MM.1S (cell line): ENCODE measurements around the gene CS.
A peak's percentile ranks its signal among the peaks of the same experiment; 100 is the strongest.

Experiments used
- DNase-seq: peaks from one replicate; pipeline ENCODE4 v3.0.0-alpha.2; 2015
- H2AFZ ChIP-seq: fragments of 300-600 bp; sonication (generic); 2 replicates; pipeline ENCODE4 v1.6.0; 2016; ENCODE audit warnings: antibody characterized with exemption, low read length
- H3F3A ChIP-seq: fragments of 300-600 bp; sonication (generic); 2 replicates; pipeline ENCODE4 v1.6.1; 2016; ENCODE audit warnings: mild to moderate bottlenecking, antibody characterized with exemption, low read length, moderate library complexity, mixed read lengths; ENCODE audit not compliant: insufficient read depth
- H3K27ac ChIP-seq: fragments of 300-600 bp; sonication (generic); 2 replicates; pipeline ENCODE4 v1.5.1; 2016; ENCODE audit warnings: mild to moderate bottlenecking, low read length
- H3K27me3 ChIP-seq: fragments of 300-600 bp; sonication (generic); replicated peaks from 2 replicates; pipeline ENCODE4 v1.6.0; 2016; ENCODE audit warnings: low read length; ENCODE audit not compliant: insufficient read depth
- H3K36me3 ChIP-seq: fragments of 300-600 bp; sonication (generic); replicated peaks from 2 replicates; pipeline ENCODE4 v1.6.1; 2016; ENCODE audit warnings: mild to moderate bottlenecking, low read length, mixed read lengths; ENCODE audit not compliant: insufficient read depth
- H3K4me1 ChIP-seq: fragments of 300-600 bp; sonication (generic); 2 replicates; pipeline ENCODE4 v1.6.1; 2016; ENCODE audit warnings: low read length, mixed read lengths
- H3K4me2 ChIP-seq: fragments of 300-600 bp; sonication (generic); 2 replicates; pipeline ENCODE4 v1.6.0; 2016; ENCODE audit warnings: low read depth, low read length
- H3K4me3 ChIP-seq: fragments of 300-600 bp; sonication (generic); 2 replicates; pipeline ENCODE4 v1.5.1; 2016; ENCODE audit warnings: low read length, mixed read lengths
- H3K79me2 ChIP-seq: fragments of 300-600 bp; sonication (generic); 2 replicates; pipeline ENCODE4 v1.6.1; 2016; ENCODE audit warnings: mixed run types, low read length, mixed read lengths
- H3K9ac ChIP-seq: fragments of 300-600 bp; sonication (generic); 2 replicates; pipeline ENCODE4 v1.6.1; 2016; ENCODE audit warnings: low read length, mixed read lengths
- H3K9me2 ChIP-seq: fragments of 300-600 bp; sonication (generic); replicated peaks from 2 replicates; pipeline ENCODE4 v1.6.1; 2016; ENCODE audit warnings: mild to moderate bottlenecking, low read length, mixed read lengths; ENCODE audit not compliant: insufficient read depth
- H3K9me3 ChIP-seq: fragments of 300-600 bp; sonication (generic); replicated peaks from 2 replicates; pipeline ENCODE4 v1.6.1; 2016; ENCODE audit warnings: mild to moderate bottlenecking, low read length, mixed read lengths; ENCODE audit not compliant: insufficient read depth
- H4K20me1 ChIP-seq: fragments of 300-600 bp; sonication (generic); 2 replicates; pipeline ENCODE4 v1.6.1; 2016; ENCODE audit warnings: mild to moderate bottlenecking, low read length, moderate library complexity, mixed read lengths; ENCODE audit not compliant: insufficient read depth
- EZH2 ChIP-seq: fragments of 300-600 bp; sonication (generic); optimal IDR thresholded peaks from 2 replicates; pipeline ENCODE3; 2017; ENCODE audit warnings: low read depth, mild to moderate bottlenecking, antibody characterized with exemption, low read length, mixed read lengths
- EZH2phosphoT487 ChIP-seq: fragments of 300-600 bp; sonication (generic); IDR thresholded peaks from 2 replicates; pipeline ENCODE4 v1.6.1; 2018; ENCODE audit warnings: antibody characterized with exemption, low read length
- TF ChIP-seq, protein P1 (sequence below): fragments of 300-600 bp; sonication (generic); IDR thresholded peaks from 2 replicates; pipeline ENCODE4 v1.5.1; 2016; ENCODE audit warnings: antibody characterized with exemption, low read length, mixed read lengths

CS gene

DNA sequence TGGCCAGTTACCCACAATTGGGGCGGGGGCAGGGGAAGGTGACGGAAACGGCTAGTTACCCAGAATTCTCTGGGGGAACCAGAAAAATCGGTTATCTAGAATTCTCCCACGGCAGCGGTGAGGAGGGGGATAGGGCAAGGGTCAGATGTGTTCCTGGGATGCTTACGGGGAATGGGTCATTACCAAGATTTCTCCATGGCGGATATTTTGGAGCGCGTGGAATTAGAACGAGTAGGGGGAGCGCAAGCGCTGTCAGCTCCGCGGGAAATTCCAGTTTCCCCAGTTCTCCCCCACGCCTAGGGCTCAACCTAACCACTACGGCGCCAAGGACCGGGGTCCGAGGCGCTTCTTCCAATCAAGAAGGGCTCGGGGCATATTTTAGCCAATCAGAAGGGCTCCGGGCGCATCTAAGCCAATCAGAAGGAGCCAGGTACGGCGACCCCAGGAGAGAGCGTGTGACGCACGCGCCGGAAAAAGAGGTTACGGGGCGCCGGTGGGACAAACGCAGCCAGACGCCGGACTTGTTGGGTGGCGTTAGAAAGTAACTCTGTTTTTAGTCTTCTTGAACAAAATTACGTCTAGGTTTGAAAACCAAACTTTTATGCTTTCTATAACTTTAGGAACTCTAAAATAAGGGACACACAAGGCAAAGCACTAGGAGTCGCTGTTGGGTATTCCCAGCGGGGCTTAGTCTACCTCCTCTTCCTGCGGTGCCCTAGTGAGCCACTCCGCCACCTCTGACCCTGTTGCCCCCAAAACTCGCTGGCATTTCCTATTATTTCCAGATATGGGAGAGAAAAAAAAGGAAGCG, 33.8 kb upstream of the CS start, which contains the start of gene PAN2:
Gene PAN2 (minus strand): TSS at position 322 of the 811 bp plus-strand sequence. CDS start 906 bp downstream, outside the sequence.
- H3K27ac ChIP-seq = peak within 1 kb of the TSS; percentile 90
- peaks cover 31% of the 10 kb centered on the region for H3K4me1 ChIP-seq
- H4K20me1 ChIP-seq = no peaks in the 10 kb centered on the region
- H3F3A ChIP-seq = peaks cover 22% of the 10 kb centered on the region
- no peaks in the 10 kb centered on the region for H3K9me3 ChIP-seq
- H3K36me3 ChIP-seq = no peaks in the 10 kb centered on the region
- peak within 1 kb of the TSS; percentile 98 for H3K4me2 ChIP-seq
- peak within 1 kb of the TSS; percentile 95 for H3K9ac ChIP-seq
- peak within 1 kb of the TSS; percentile 92 for H2AFZ ChIP-seq
- H3K9me2 ChIP-seq = no peaks in the 10 kb centered on the region
- H3K27me3 ChIP-seq = no peaks in the 10 kb centered on the region
- peak; percentile 98 for DNase-seq
- no peak for TF ChIP-seq EZH2
- no peak for TF ChIP-seq EZH2phosphoT487
- TF ChIP-seq, protein P1, sequence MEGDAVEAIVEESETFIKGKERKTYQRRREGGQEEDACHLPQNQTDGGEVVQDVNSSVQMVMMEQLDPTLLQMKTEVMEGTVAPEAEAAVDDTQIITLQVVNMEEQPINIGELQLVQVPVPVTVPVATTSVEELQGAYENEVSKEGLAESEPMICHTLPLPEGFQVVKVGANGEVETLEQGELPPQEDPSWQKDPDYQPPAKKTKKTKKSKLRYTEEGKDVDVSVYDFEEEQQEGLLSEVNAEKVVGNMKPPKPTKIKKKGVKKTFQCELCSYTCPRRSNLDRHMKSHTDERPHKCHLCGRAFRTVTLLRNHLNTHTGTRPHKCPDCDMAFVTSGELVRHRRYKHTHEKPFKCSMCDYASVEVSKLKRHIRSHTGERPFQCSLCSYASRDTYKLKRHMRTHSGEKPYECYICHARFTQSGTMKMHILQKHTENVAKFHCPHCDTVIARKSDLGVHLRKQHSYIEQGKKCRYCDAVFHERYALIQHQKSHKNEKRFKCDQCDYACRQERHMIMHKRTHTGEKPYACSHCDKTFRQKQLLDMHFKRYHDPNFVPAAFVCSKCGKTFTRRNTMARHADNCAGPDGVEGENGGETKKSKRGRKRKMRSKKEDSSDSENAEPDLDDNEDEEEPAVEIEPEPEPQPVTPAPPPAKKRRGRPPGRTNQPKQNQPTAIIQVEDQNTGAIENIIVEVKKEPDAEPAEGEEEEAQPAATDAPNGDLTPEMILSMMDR = peak; percentile 57
- H3K79me2 ChIP-seq = peaks cover 16% of the 10 kb centered on the region
- peak within 1 kb of the TSS; percentile 89 for H3K4me3 ChIP-seq

DNA sequence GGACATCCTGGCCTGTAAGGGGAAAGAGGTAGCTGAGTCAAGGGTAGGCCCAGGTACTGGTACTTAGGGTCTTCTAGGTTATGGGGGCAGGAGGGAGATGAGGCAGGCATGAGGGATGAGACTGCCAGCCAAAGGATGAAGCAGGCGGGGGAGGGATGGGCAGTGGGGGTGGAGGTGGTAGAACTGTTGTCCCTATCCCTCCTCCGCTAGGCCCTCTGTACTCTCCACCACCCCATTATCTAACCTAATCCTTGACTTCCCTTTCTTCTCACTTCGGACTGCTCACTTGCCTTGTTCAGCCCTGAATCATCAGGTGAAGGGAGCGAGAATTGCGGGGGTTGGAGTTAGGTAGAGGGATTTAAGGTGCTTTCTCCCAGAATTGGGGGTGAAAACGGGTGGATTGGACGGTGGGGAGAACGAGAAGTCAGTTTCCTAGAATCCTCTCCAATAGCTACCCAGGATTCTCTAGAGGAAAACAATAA, 33.1 kb upstream of the CS start:
- no peak for DNase-seq
- Histone ChIP-seq H3F3A (peaks cover 17% of the 10 kb centered on the region), H3K9me2 (no peaks in the 10 kb centered on the region), H3K4me1 (peaks cover 28% of the 10 kb centered on the region), H3K4me2 (peak overlapping the region; percentile 98), H3K9ac (peak overlapping the region; percentile 95), H3K79me2 (peaks cover 15% of the 10 kb centered on the region), H2AFZ (peak overlapping the region; percentile 92), H3K36me3 (no peaks in the 10 kb centered on the region), H4K20me1 (no peaks in the 10 kb centered on the region), H3K27ac (peak overlapping the region; percentile 90), H3K4me3 (peak overlapping the region; percentile 89), H3K27me3 (no peaks in the 10 kb centered on the region), H3K9me3 (no peaks in the 10 kb centered on the region)
- TF ChIP-seq, protein P1 = no peak
- TF ChIP-seq EZH2phosphoT487 = no peak
- TF ChIP-seq EZH2 = no peak

DNA sequence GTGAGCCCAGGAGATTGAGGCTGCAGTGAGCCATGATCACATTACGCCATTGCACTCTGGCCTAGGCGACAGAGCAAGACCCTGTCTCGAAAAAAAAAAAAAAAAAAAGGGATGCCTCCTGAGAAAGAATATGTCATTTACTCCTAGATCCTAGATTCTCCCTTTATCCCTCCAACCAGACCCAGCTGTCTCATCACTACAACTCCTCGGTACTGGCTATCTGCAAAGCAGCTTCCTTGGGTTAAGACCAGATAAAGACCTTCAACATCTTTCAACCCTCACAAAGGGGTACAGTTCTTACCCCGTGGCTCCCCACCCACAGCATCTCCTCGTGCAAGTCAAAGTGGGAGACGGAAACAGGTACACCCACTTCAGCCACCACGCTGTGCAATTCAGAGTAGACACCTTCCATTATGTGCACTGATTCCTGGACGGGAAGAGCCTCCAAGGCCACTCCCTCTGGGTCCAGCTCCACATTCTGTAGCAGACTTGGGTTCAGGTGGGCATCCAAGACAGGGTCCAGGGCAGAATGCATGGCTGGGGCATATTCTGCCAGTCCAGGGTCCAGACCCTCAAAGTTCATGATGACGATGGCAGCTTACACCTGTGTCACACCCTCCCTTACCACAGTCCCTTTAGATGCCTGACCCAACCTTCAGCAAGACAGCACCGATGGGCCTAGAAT, 32.5 kb upstream of the CS start:
- peak overlapping the region; percentile 95 for H3K9ac ChIP-seq
- H3K27me3 ChIP-seq = no peaks in the 10 kb centered on the region
- no peaks in the 10 kb centered on the region for H4K20me1 ChIP-seq
- H3K79me2 ChIP-seq = peaks cover 15% of the 10 kb centered on the region
- H3F3A ChIP-seq = peaks cover 11% of the 10 kb centered on the region
- H2AFZ ChIP-seq = peak overlapping the region; percentile 92
- H3K4me1 ChIP-seq = peaks cover 22% of the 10 kb centered on the region
- H3K9me2 ChIP-seq = no peaks in the 10 kb centered on the region
- no peak for DNase-seq
- no peaks in the 10 kb centered on the region for H3K9me3 ChIP-seq
- no peaks in the 10 kb centered on the region for H3K36me3 ChIP-seq
- H3K4me3 ChIP-seq = peak overlapping the region; percentile 89
- peak overlapping the region; percentile 90; the same call in 1 of the 2 replicates for H3K27ac ChIP-seq
- peak overlapping the region; percentile 98 for H3K4me2 ChIP-seq
- no peak for TF ChIP-seq EZH2phosphoT487
